Placental epithelial cell (primary cell): ENCODE measurements around the gene MPIG6B. TPM values are rescaled to one million over a fixed set of nuclear protein-coding genes. Genes with fewer than 3 reads are reported as not detected.

ENCODE experiments used
- small RNA-seq: library from RNA; depleted of rRNA; stranded (forward); fragments of <200 nt; gene quantifications from one replicate; pipeline ENCODE3, GENCODE V24; 2012
- total RNA-seq: library from RNA; depleted of rRNA; stranded (reverse); fragments of >200 nt; gene quantifications from 2 replicates; pipeline ENCODE4 v1.2.3, GENCODE V29; 2012

The MPIG6B gene
- total RNA-seq: 0.39 and 0.54 TPM in 2 replicates

GRCh38 chr6:31723245-31723979 lies at the start of gene MPIG6B:
Gene MPIG6B (plus strand): TSS chr6:31723373. CDS start chr6:31723384, 11 bp downstream.

GRCh38 chr6:31680226-31681134 lies 42.7 kb upstream of the MPIG6B start, which contains the start of gene LY6G5C:
Gene LY6G5C (minus strand): TSS chr6:31681067. CDS start chr6:31680373, 694 bp downstream.

GRCh38 chr6:31702819-31703716 lies 20.1 kb upstream of the MPIG6B start, which contains the start of gene ABHD16A:
Gene ABHD16A (minus strand): TSS chr6:31703324. CDS start chr6:31703281, 43 bp downstream.

GRCh38 chr6:31706599-31706998 lies 16.6 kb upstream of the MPIG6B start, which contains the start of gene LY6G6F:
Gene LY6G6F (plus strand): TSS chr6:31706866. CDS start chr6:31706907, 41 bp downstream.

GRCh38 chr6:31715022-31715958 lies 7.9 kb upstream of the MPIG6B start, which contains the start of gene LY6G6D:
Gene LY6G6D (plus strand): TSS chr6:31715348. CDS start chr6:31715356, 8 bp downstream.

GRCh38 chr6:31721351-31722020 lies 1.7 kb upstream of the MPIG6B start, which contains the start of gene LY6G6C:
Gene LY6G6C (minus strand): TSS chr6:31721746. CDS start chr6:31721679, 67 bp downstream.

GRCh38 chr6:31728767-31729514 lies 5.8 kb downstream of the MPIG6B start, which contains the start of gene DDAH2:
Gene DDAH2 (minus strand): TSS chr6:31729299. CDS start chr6:31729161, 138 bp downstream.

GRCh38 chr6:31736021-31736767 lies 13.0 kb downstream of the MPIG6B start, which contains the start of gene CLIC1:
Gene CLIC1 (minus strand): TSS chr6:31736530. CDS start chr6:31736300, 230 bp downstream.

GRCh38 chr6:31739639-31740396 lies 16.6 kb downstream of the MPIG6B start, which contains the start of gene MSH5:
Gene MSH5 (plus strand): TSS chr6:31740005. CDS start chr6:31740467, 462 bp downstream.

GRCh38 chr6:31762356-31762755 lies 39.2 kb downstream of the MPIG6B start, which contains the start of gene SAPCD1:
Gene SAPCD1 (plus strand): TSS chr6:31762656. CDS start chr6:31763055, 399 bp downstream.

Small RNA genes within 50 kb of the gene (small RNA-seq; reads per million reads assigned to genes)
- not detected for gene LY6G6D
- 0.14 reads per million for gene MIR4646
- gene MSH5-SAPCD1: not detected
- not detected for gene RNU6-850P
- not detected for gene SAPCD1

Other genes starting within 250 kb of the MPIG6B start
- gene MICB, start 225.2 kb upstream of the MPIG6B start, total RNA-seq: 1.1 TPM in 1 of 2 replicates, not detected in the other
- gene MCCD1, start 194.4 kb upstream of the MPIG6B start, total RNA-seq: not detected in 2 replicates
- gene DDX39B, start 181.4 kb upstream of the MPIG6B start, total RNA-seq: 338 and 413 TPM in 2 replicates
- gene ATP6V1G2, start 176.8 kb upstream of the MPIG6B start, total RNA-seq: 0.43 and 1.2 TPM in 2 replicates
- gene NFKBIL1, start 175.8 kb upstream of the MPIG6B start, total RNA-seq: 37.8 and 46.3 TPM in 2 replicates
- not detected in 2 replicates for gene LTA, start 151.1 kb upstream of the MPIG6B start, total RNA-seq
- 1.2 and 1.5 TPM in 2 replicates for gene TNF, start 147.8 kb upstream of the MPIG6B start, total RNA-seq
- gene LTB, start 140.9 kb upstream of the MPIG6B start, total RNA-seq: not detected in 2 replicates
- not detected in 2 replicates for gene LST1, start 137.1 kb upstream of the MPIG6B start, total RNA-seq
- gene NCR3, start 130.4 kb upstream of the MPIG6B start, total RNA-seq: not detected in 2 replicates
- gene AIF1, start 108.1 kb upstream of the MPIG6B start, total RNA-seq: not detected in 2 replicates
- gene PRRC2A, start 102.7 kb upstream of the MPIG6B start, total RNA-seq: 56.5 and 78.9 TPM in 2 replicates
- gene BAG6, start 70.7 kb upstream of the MPIG6B start, total RNA-seq: 161 and 237 TPM in 2 replicates
- 0.79 and 0.98 TPM in 2 replicates for gene APOM, start 67.5 kb upstream of the MPIG6B start, total RNA-seq
- gene C6orf47, start 62.6 kb upstream of the MPIG6B start, total RNA-seq: 25.3 and 25.9 TPM in 2 replicates
- gene GPANK1, start 58.4 kb upstream of the MPIG6B start, total RNA-seq: 18.0 and 27.1 TPM in 2 replicates
- 185 and 211 TPM in 2 replicates for gene CSNK2B, start 57.3 kb upstream of the MPIG6B start, total RNA-seq
- gene LY6G5B, start 53.4 kb upstream of the MPIG6B start, total RNA-seq: 4.9 and 5.9 TPM in 2 replicates
- gene LY6G5C, start 42.3 kb upstream of the MPIG6B start, total RNA-seq: not detected in 2 replicates
- gene ABHD16A, start 20.0 kb upstream of the MPIG6B start, total RNA-seq: 42.8 and 64.6 TPM in 2 replicates
- gene LY6G6F, start 16.5 kb upstream of the MPIG6B start, total RNA-seq: not detected in 2 replicates
- gene LY6G6D, start 8.0 kb upstream of the MPIG6B start, total RNA-seq: not detected in 2 replicates
- gene LY6G6C, start 1.6 kb upstream of the MPIG6B start, total RNA-seq: 0.39 and 3.5 TPM in 2 replicates
- gene DDAH2, start 5.9 kb downstream of the MPIG6B start, total RNA-seq: 120 and 147 TPM in 2 replicates
- 568 and 799 TPM in 2 replicates for gene CLIC1, start 13.2 kb downstream of the MPIG6B start, total RNA-seq
- 7.9 and 8.6 TPM in 2 replicates for gene MSH5, start 16.6 kb downstream of the MPIG6B start, total RNA-seq
- 0.79 TPM in 1 of 2 replicates, not detected in the other for gene SAPCD1, start 39.3 kb downstream of the MPIG6B start, total RNA-seq
- 3.8 and 4.7 TPM in 2 replicates for gene VWA7, start 54.0 kb downstream of the MPIG6B start, total RNA-seq
- gene VARS1, start 72.4 kb downstream of the MPIG6B start, total RNA-seq: 30.2 and 90.0 TPM in 2 replicates
- gene LSM2, start 83.6 kb downstream of the MPIG6B start, total RNA-seq: 20.4 and 36.8 TPM in 2 replicates
- 0.11 and 1.6 TPM in 2 replicates for gene HSPA1L, start 91.9 kb downstream of the MPIG6B start, total RNA-seq
- gene HSPA1A, start 92.2 kb downstream of the MPIG6B start, total RNA-seq: 65.7 and 80.9 TPM in 2 replicates
- gene HSPA1B, start 104.4 kb downstream of the MPIG6B start, total RNA-seq: 46.0 and 136 TPM in 2 replicates
- gene NEU1, start 139.4 kb downstream of the MPIG6B start, total RNA-seq: 53.0 and 62.0 TPM in 2 replicates
- 0.11 TPM in 1 of 2 replicates, not detected in the other for gene SLC44A4, start 155.6 kb downstream of the MPIG6B start, total RNA-seq
- gene EHMT2, start 174.3 kb downstream of the MPIG6B start, total RNA-seq: 47.1 and 61.5 TPM in 2 replicates
- 2.9 and 4.7 TPM in 2 replicates for gene ZBTB12, start 178.7 kb downstream of the MPIG6B start, total RNA-seq
- 0.22 and 1.6 TPM in 2 replicates for gene C2, start 204.3 kb downstream of the MPIG6B start, total RNA-seq
- gene CFB, start 222.7 kb downstream of the MPIG6B start, total RNA-seq: 0.39 TPM in 1 of 2 replicates, not detected in the other
- gene NELFE, start 235.6 kb downstream of the MPIG6B start, total RNA-seq: 82.8 and 105 TPM in 2 replicates
- 63.2 and 74.0 TPM in 2 replicates for gene SKIC2, start 235.8 kb downstream of the MPIG6B start, total RNA-seq
- gene DXO, start 248.8 kb downstream of the MPIG6B start, total RNA-seq: 23.9 and 28.6 TPM in 2 replicates